HCT116 (cell line): Measurements from ENCODE around the gene UNK. TPM values are rescaled to one million over a fixed set of nuclear protein-coding genes. Genes with fewer than 3 reads are reported as not detected.
A peak's percentile ranks its signal among the peaks of the same experiment; 100 is the strongest.

Source experiments
- ATAC-seq: fragments of 200-7000 bp; cut with Tn5 transposase; 2 replicates; pipeline ENCODE4 v1.9.1; 2020; ENCODE audit warnings: mild to moderate bottlenecking, moderate library complexity
- BruUV-seq: library from RNA; stranded (reverse); fragments of 400-500 nt; replicated peaks from 2 replicates; lab custom pipeline; 2021; lab: Mats Ljungman, UMichigan
- CTCF ChIA-PET: fragments of 300-600 bp; sonication (Branson Sonifier 250); formaldehyde crosslinking; loops from one replicate; lab custom pipeline; 2021; ENCODE audit warnings: antibody characterized with exemption; lab: Charles Lee
- POLR2A ChIA-PET: fragments of 300-600, 350-600 bp; sonication (Branson Sonifier 250); formaldehyde crosslinking; loops from one replicate; lab custom pipeline; 2021; ENCODE audit warnings: antibody characterized with exemption; lab: Charles Lee
- RAD21 ChIA-PET, 2 experiments: fragments of 300-600 bp; sonication (Branson Sonifier 250); formaldehyde crosslinking; loops; one replicate each; lab custom pipeline; 2023; ENCODE audit warnings: low total read pairs in 2 of 2; ENCODE audit not compliant: uncharacterized antibody in 2 of 2, unreplicated experiment in 2 of 2, low non-redundant PET in 1 of 2; lab: Charles Lee
- DNase-seq: peaks from one replicate; pipeline ENCODE4 v3.0.0-alpha.2; 2010; ENCODE audit warnings: low read depth, low spot score
- H2AFZ ChIP-seq: fragments of 200-600 bp; shearing (Covaris generic), sonication (generic); 2 replicates; pipeline ENCODE4 v1.6.1; 2017; ENCODE audit warnings: low read depth, mixed run types, mixed read lengths, antibody characterized with exemption, low read length; ENCODE audit not compliant: poor library complexity, severe bottlenecking
- H3K27ac ChIP-seq: 2 replicates; pipeline ENCODE4 v1.5.1; 2012; ENCODE audit warnings: low read depth, low read length
- H3K27me3 ChIP-seq: fragments of 200-600 bp; sonication (generic); 2 replicates; pipeline ENCODE4 v1.6.1; 2016; ENCODE audit warnings: mixed run types, low read length, mixed read lengths; ENCODE audit not compliant: insufficient read depth
- H3K36me3 ChIP-seq, 2 experiments: fragments of 200-500 bp in 1 of 2; fragments of 200-600 bp in 1 of 2; sonication (Bioruptor generic) in 1 of 2; sonication (generic) in 1 of 2; 2 replicates each; pipeline versions ENCODE4 v1.5.1 to v1.6.1; 2014 to 2016; ENCODE audit warnings: low read length in 2 of 2, inconsistent platforms in 1 of 2, mixed read lengths in 1 of 2, mixed run types in 1 of 2; ENCODE audit not compliant: insufficient read depth in 2 of 2, control insufficient read depth in 1 of 2
- H3K4me1 ChIP-seq, 2 experiments: fragments of 200-600 bp in 1 of 2; sonication (generic) in 1 of 2; 2 replicates each; pipeline versions ENCODE4 v1.5.1 to v1.6.1; 2012 to 2017; ENCODE audit warnings: low read length in 2 of 2, inconsistent platforms in 1 of 2, mild to moderate bottlenecking in 1 of 2, mixed read lengths in 1 of 2, mixed run types in 1 of 2, moderate library complexity in 1 of 2; ENCODE audit not compliant: insufficient read depth in 2 of 2, control insufficient read depth in 1 of 2
- H3K4me2 ChIP-seq: fragments of 200-600 bp; sonication (generic); 2 replicates; pipeline ENCODE4 v1.6.1; 2017; ENCODE audit warnings: mixed run types, low read length, mixed read lengths
- H3K4me3 ChIP-seq, 2 experiments: fragments of 200-600 bp in 1 of 2; sonication (generic) in 1 of 2; replicated peaks in 1 of 2; 2 replicates each; pipeline ENCODE4 v1.5.1; 2011 to 2016; ENCODE audit warnings: low read length in 2 of 2, control low read depth in 1 of 2, low read depth in 1 of 2, mild to moderate bottlenecking in 1 of 2, mixed read lengths in 1 of 2, mixed run types in 1 of 2
- H3K79me2 ChIP-seq: fragments of 200-600 bp; sonication (generic); 2 replicates; pipeline ENCODE4 v1.6.1; 2017; ENCODE audit warnings: mild to moderate bottlenecking, mixed run types, low read length, moderate library complexity, mixed read lengths; ENCODE audit not compliant: insufficient read depth
- H3K9ac ChIP-seq: fragments of 200-600 bp; sonication (generic); 2 replicates; pipeline ENCODE4 v1.6.1; 2016; ENCODE audit warnings: low read length, mixed read lengths
- H3K9me2 ChIP-seq: fragments of 200-600 bp; sonication (generic), shearing (Covaris generic); 2 replicates; pipeline ENCODE4 v1.6.1; 2017; ENCODE audit warnings: mixed run types, mild to moderate bottlenecking, moderate library complexity; ENCODE audit not compliant: insufficient read depth
- H3K9me3 ChIP-seq, 2 experiments: fragments of 200-500 bp in 1 of 2; fragments of 200-600 bp in 1 of 2; sonication (Bioruptor generic) in 1 of 2; sonication (generic) in 1 of 2; 2 replicates each; pipeline ENCODE4 v1.6.1; 2014 to 2017; ENCODE audit warnings: low read length in 2 of 2, mixed read lengths in 2 of 2, inconsistent platforms in 1 of 2, low read depth in 1 of 2, mild to moderate bottlenecking in 1 of 2, mixed run types in 1 of 2, moderate library complexity in 1 of 2; ENCODE audit not compliant: control insufficient read depth in 1 of 2, insufficient read depth in 1 of 2
- H4K20me1 ChIP-seq: fragments of 200-600 bp; sonication (generic), shearing (Covaris generic); 2 replicates; pipeline ENCODE4 v1.6.1; 2017; ENCODE audit warnings: mixed run types, mild to moderate bottlenecking, moderate library complexity; ENCODE audit not compliant: insufficient read depth
- CBX3 ChIP-seq: IDR thresholded peaks from 2 replicates; pipeline ENCODE4 v1.6.1; 2012; ENCODE audit warnings: low read depth
- CEBPB ChIP-seq: IDR thresholded peaks from 2 replicates; pipeline ENCODE4 v1.6.1; 2012; ENCODE audit warnings: low read depth
- EGR1 ChIP-seq: IDR thresholded peaks from 2 replicates; pipeline ENCODE4 v1.6.1; 2012; ENCODE audit warnings: low read depth
- ELF1 ChIP-seq: IDR thresholded peaks from 2 replicates; pipeline ENCODE4 v1.6.1; 2012; ENCODE audit warnings: low read depth, borderline replicate concordance
- EZH2 ChIP-seq: fragments of 200-600 bp; sonication (generic); IDR thresholded peaks from 2 replicates; pipeline ENCODE4 v1.6.1; 2017; ENCODE audit warnings: antibody characterized with exemption, mixed run types
- EZH2phosphoT487 ChIP-seq: fragments of 200-600 bp; IDR thresholded peaks from 2 replicates; pipeline ENCODE4 v1.6.1; 2018; ENCODE audit warnings: antibody characterized with exemption, borderline replicate concordance
- FOSL1 ChIP-seq: IDR thresholded peaks from 2 replicates; pipeline ENCODE4 v1.6.1; 2012; ENCODE audit warnings: low read depth
- JUND ChIP-seq: IDR thresholded peaks from 2 replicates; pipeline ENCODE4 v1.6.1; 2012
- POLR2A ChIP-seq: IDR thresholded peaks from 2 replicates; pipeline ENCODE4 v1.7.0; 2011; ENCODE audit warnings: borderline replicate concordance; ENCODE audit not compliant: insufficient read depth, insufficient read length; ENCODE audit errors: extremely low read depth
- POLR2AphosphoS5 ChIP-seq: IDR thresholded peaks from 2 replicates; pipeline ENCODE4 v1.6.1; 2011; ENCODE audit warnings: mild to moderate bottlenecking, low read depth, low read length, moderate library complexity
- RAD21 ChIP-seq: IDR thresholded peaks from 2 replicates; pipeline ENCODE4 v1.6.1; 2012; ENCODE audit warnings: low read depth, mild to moderate bottlenecking
- REST ChIP-seq: IDR thresholded peaks from 2 replicates; pipeline ENCODE4 v1.6.1; 2012; ENCODE audit warnings: low read depth
- SIN3A ChIP-seq: IDR thresholded peaks from 2 replicates; pipeline ENCODE4 v1.6.1; 2012; ENCODE audit warnings: low read depth
- SP1 ChIP-seq: IDR thresholded peaks from 2 replicates; pipeline ENCODE4 v1.6.1; 2012; ENCODE audit warnings: low read depth
- SRF ChIP-seq: IDR thresholded peaks from 2 replicates; pipeline ENCODE4 v1.6.1; 2012; ENCODE audit warnings: low read depth
- TCF7L2 ChIP-seq: IDR thresholded peaks from 2 replicates; pipeline ENCODE4 v1.7.0; 2011; ENCODE audit warnings: borderline replicate concordance, inconsistent platforms; ENCODE audit not compliant: insufficient read depth, insufficient read length; ENCODE audit errors: extremely low read depth
- YY1 ChIP-seq: IDR thresholded peaks from 2 replicates; pipeline ENCODE4 v1.6.1; 2011; ENCODE audit warnings: low read length, low read depth, moderate library complexity, mild to moderate bottlenecking; ENCODE audit not compliant: insufficient replicate concordance; ENCODE audit errors: extremely low read depth
- ZBTB33 ChIP-seq: IDR thresholded peaks from 2 replicates; pipeline ENCODE4 v1.6.1; 2011; ENCODE audit warnings: mild to moderate bottlenecking, low read length, moderate library complexity; ENCODE audit not compliant: insufficient replicate concordance; ENCODE audit errors: extremely low read depth
- ZFX ChIP-seq: fragments of 450-650 bp; IDR thresholded peaks from 2 replicates; pipeline ENCODE4 v1.6.1; 2017
- ZNF274 ChIP-seq: fragments of 200-500 bp; sonication (Bioruptor generic); IDR thresholded peaks from 2 replicates; pipeline ENCODE4 v1.6.1; 2014; ENCODE audit warnings: mild to moderate bottlenecking, low read depth, low read length, inconsistent platforms
- intact Hi-C: fragments of 100-400 bp; cut with micrococcal nuclease; formaldehyde crosslinking; loops from 2 replicates; pipeline ENCODE4 v1.10.0; 2022
- total RNA-seq: library from RNA; stranded (reverse); gene quantifications from one replicate; pipeline ENCODE4 v1.2.1, GENCODE V29; 2021; ENCODE audit not compliant: unreplicated experiment
- TF ChIP-seq, protein P1 (sequence below): IDR thresholded peaks from 2 replicates; pipeline ENCODE4 v1.6.1; 2012
- TF ChIP-seq, protein P2 (sequence below): IDR thresholded peaks from 2 replicates; pipeline ENCODE4 v1.6.1; 2012

The UNK gene
- total RNA-seq, 1 experiment from 2014 or later: 40.6 TPM

GRCh38 chr17:75779250-75779986 lies 5.2 kb upstream of the UNK start:
- Histone ChIP-seq H3K4me1 (peaks cover 38 to 79% of the 10 kb centered on the region in 2 experiments), H3K27me3 (no peaks in the 10 kb centered on the region), H4K20me1 (peaks cover 31% of the 10 kb centered on the region), H3K9me3 (no peaks in the 10 kb centered on the region), H3K4me2 (peak overlapping the region; percentile 84), H3K79me2 (peaks cover 27% of the 10 kb centered on the region), H3K4me3 (peak overlapping the region; percentile 74 to 84), H3K9me2 (no peaks in the 10 kb centered on the region), H3K9ac (peak overlapping the region; percentile 97), H3K36me3 (peaks cover 16 to 33% of the 10 kb centered on the region in 2 experiments), H2AFZ (no peak overlapping the region), H3K27ac (peak overlapping the region; percentile 97)
- ATAC-seq (peak; percentile 75), DNase-seq (peak; percentile 100)
- ChIA-PET CTCF (interaction anchor here (0.7 to 1.5 kb wide), 11 partner anchors 10 to 178 kb away, joined by 3 to 8 read pairs (median 3); partner anchors contain the start of genes SMIM5 and WBP2), POLR2A (interaction anchor here (0.6 to 5.1 kb wide), 90 partner anchors 8 to 509 kb away, joined by 3 to 83 read pairs (median 4); partner anchors contain the start of genes FBF1, GALK1, ITGB4 and MIF4GD), RAD21 (interaction anchor here (0.8 to 1.0 kb wide), 4 partner anchors 14 to 76 kb away, joined by 3 to 4 read pairs (median 3); partner anchors contain the start of genes GALK1 (in 1 of the 2) and WBP2 (in 1 of the 2))
- no TSS peak for BruUV-seq
- intact Hi-C loops: loop anchor here (2.0 to 5.0 kb wide), 2 partner anchors 75 to 98 kb away; partner anchors contain the start of genes TRIM47 and WBP2
- TF ChIP-seq CEBPB (no peak), JUND (no peak), ELF1 (no peak), EGR1 (no peak), POLR2A (peak; percentile 100), TCF7L2 (peak; percentile 86), ZNF274 (no peak), RAD21 (no peak), YY1 (peak; percentile 80), CBX3 (no peak), SRF (no peak), EZH2phosphoT487 (no peak), ZFX (peak; percentile 80; the same call in 1 of the 2 replicates), EZH2 (no peak), POLR2AphosphoS5 (peak; percentile 100), SP1 (no peak), ZBTB33 (peak; percentile 77), FOSL1 (no peak), SIN3A (no peak), REST (no peak)
- TF ChIP-seq, protein P1, sequence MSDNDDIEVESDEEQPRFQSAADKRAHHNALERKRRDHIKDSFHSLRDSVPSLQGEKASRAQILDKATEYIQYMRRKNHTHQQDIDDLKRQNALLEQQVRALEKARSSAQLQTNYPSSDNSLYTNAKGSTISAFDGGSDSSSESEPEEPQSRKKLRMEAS: no peak
- TF ChIP-seq, protein P2, sequence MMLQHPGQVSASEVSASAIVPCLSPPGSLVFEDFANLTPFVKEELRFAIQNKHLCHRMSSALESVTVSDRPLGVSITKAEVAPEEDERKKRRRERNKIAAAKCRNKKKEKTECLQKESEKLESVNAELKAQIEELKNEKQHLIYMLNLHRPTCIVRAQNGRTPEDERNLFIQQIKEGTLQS: no peak
